Panc1 (cell line): ENCODE data around the gene SIK2. TPM values are rescaled to one million over a fixed set of nuclear protein-coding genes. Genes with fewer than 3 reads are reported as not detected.

Source experiments
- ATAC-seq: fragments of 200-7000 bp; cut with Tn5 transposase; 2 replicates; pipeline ENCODE4 v1.9.1; 2020; ENCODE audit warnings: mild to moderate bottlenecking, moderate library complexity
- BruUV-seq: library from RNA; stranded (reverse); fragments of 400-500 nt; replicated peaks from 2 replicates; lab custom pipeline; 2021; lab: Mats Ljungman, UMichigan
- CTCF ChIA-PET: fragments of 300-600 bp; sonication (Branson Sonifier 250); formaldehyde crosslinking; loops from one replicate; lab custom pipeline; 2022; ENCODE audit warnings: antibody characterized with exemption; lab: Charles Lee
- POLR2A ChIA-PET: fragments of 300-600 bp; sonication (Branson Sonifier 250); formaldehyde crosslinking; loops from one replicate; lab custom pipeline; 2022; ENCODE audit warnings: antibody characterized with exemption; lab: Charles Lee
- DNase-seq: peaks from one replicate; pipeline ENCODE4 v3.0.0-alpha.2; 2010; ENCODE audit warnings: low read depth, low spot score
- H3K27ac ChIP-seq: 2 replicates; pipeline ENCODE4 v1.5.1; 2011; ENCODE audit warnings: mild to moderate bottlenecking, low read length, inconsistent platforms
- H3K27me3 ChIP-seq: fragments of 200-500 bp; sonication (Bioruptor generic); 2 replicates; pipeline ENCODE4 v1.6.0; 2014; ENCODE audit warnings: low read length, inconsistent platforms; ENCODE audit not compliant: control insufficient read depth, insufficient read depth
- H3K36me3 ChIP-seq: fragments of 200-500 bp; sonication (Bioruptor generic); 2 replicates; pipeline ENCODE4 v1.5.1; 2014; ENCODE audit warnings: inconsistent platforms, mild to moderate bottlenecking, low read length, moderate library complexity; ENCODE audit not compliant: control insufficient read depth, insufficient read depth
- H3K4me1 ChIP-seq: 2 replicates; pipeline ENCODE4 v1.5.1; 2011; ENCODE audit warnings: inconsistent platforms, mild to moderate bottlenecking, low read length, moderate library complexity; ENCODE audit not compliant: control insufficient read depth, insufficient read depth
- H3K4me3 ChIP-seq, 2 experiments: 2 replicates each; pipeline ENCODE4 v1.5.1; 2011 to 2012; ENCODE audit warnings: low read depth in 2 of 2, low read length in 2 of 2, mild to moderate bottlenecking in 2 of 2, inconsistent platforms in 1 of 2, moderate library complexity in 1 of 2
- H3K9me3 ChIP-seq: fragments of 200-500 bp; sonication (Bioruptor generic); 2 replicates; pipeline ENCODE4 v1.5.1; 2014; ENCODE audit warnings: low read depth, mild to moderate bottlenecking, inconsistent platforms, low read length, moderate library complexity; ENCODE audit not compliant: control insufficient read depth, insufficient read depth
- POLR2AphosphoS5 ChIP-seq: IDR thresholded peaks from 2 replicates; pipeline ENCODE4 v1.6.1; 2012; ENCODE audit warnings: mild to moderate bottlenecking, low read depth, low read length, moderate library complexity
- SIN3A ChIP-seq: IDR thresholded peaks from 2 replicates; pipeline ENCODE4 v1.6.1; 2012; ENCODE audit warnings: low read depth, mild to moderate bottlenecking, low read length, moderate library complexity, borderline replicate concordance; ENCODE audit not compliant: insufficient read depth
- TCF7L2 ChIP-seq: IDR thresholded peaks from 2 replicates; pipeline ENCODE4 v1.6.1; 2011; ENCODE audit warnings: mild to moderate bottlenecking, low read depth, low read length, inconsistent platforms
- in situ Hi-C: cut with HindIII; loops from 2 replicates; pipeline ENCODE4 v1.10.0; 2016; ENCODE audit warnings: low sequenced_read_pairs, low pct_unique_long_range_greater_than_20kb
- intact Hi-C: fragments of 100-400 bp; cut with micrococcal nuclease; formaldehyde crosslinking; loops from one replicate; pipeline ENCODE4 v1.10.0; 2022; ENCODE audit not compliant: unreplicated experiment
- total RNA-seq: library from RNA; stranded (reverse); gene quantifications from one replicate; pipeline ENCODE4 v1.2.1, GENCODE V29; 2021; ENCODE audit not compliant: unreplicated experiment
- TF ChIP-seq, protein P1 (sequence below): fragments of 450-650 bp; IDR thresholded peaks from 2 replicates; pipeline ENCODE4 v1.5.1; 2017; ENCODE audit warnings: mild to moderate bottlenecking
- TF ChIP-seq, protein P2 (sequence below), 2 experiments: IDR thresholded peaks; 2 replicates each; pipeline ENCODE4 v1.6.1; 2011 to 2012; ENCODE audit warnings: low read depth in 2 of 2, control low read depth in 1 of 2, low read length in 1 of 2, mild to moderate bottlenecking in 1 of 2, moderate library complexity in 1 of 2; ENCODE audit not compliant: insufficient read depth in 1 of 2

The SIK2 gene
- total RNA-seq, 1 experiment from 2014 or later = 17.0 TPM

DNA sequence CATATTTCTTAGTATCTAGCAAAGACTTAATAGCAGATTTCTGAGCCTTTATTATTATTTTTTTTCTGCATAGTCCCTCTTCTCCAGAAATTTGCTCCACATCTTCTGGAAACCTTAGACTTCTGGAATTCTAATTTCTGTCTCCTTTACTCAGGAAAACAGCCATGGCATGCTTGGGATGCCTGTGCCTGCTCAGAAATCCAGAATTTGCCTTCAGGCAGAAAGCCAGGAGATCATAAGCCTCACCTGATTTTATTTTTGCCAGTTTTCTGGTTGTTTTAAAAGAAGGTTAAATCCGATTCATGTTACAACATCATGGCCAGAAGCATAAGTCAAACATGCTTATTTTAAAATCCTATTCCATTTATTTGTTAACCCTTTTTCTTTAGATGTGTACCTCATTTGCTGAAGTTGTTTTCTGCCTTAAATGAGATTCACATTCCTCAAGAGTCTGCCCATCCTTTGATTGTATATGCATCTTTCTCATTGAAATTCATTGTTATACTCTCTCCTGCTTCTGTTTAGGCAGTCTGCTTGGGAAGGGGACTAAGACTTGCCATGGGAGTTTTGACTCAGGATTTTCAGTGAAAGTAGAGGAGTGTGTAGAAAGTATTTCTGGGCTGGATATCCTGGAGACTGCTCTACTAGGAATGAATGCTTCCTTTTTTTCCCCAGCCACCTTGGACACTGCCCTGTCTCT is 37.1 kb downstream of the SIK2 start:
- Histone ChIP-seq H3K9me3 (no peaks in the 10 kb centered on the region), H3K36me3 (no peaks in the 10 kb centered on the region), H3K4me3 (no peak overlapping the region), H3K27me3 (no peaks in the 10 kb centered on the region), H3K27ac (no peak overlapping the region), H3K4me1 (peaks cover 3% of the 10 kb centered on the region)
- TF ChIP-seq SIN3A = no peak
- in situ Hi-C loops (no loop called here), intact Hi-C loops (no loop called here)
- no TSS peak for BruUV-seq
- DNase-seq (no peak), ATAC-seq (no peak)
- ChIA-PET POLR2A (no interaction called here), CTCF (no interaction called here)

DNA sequence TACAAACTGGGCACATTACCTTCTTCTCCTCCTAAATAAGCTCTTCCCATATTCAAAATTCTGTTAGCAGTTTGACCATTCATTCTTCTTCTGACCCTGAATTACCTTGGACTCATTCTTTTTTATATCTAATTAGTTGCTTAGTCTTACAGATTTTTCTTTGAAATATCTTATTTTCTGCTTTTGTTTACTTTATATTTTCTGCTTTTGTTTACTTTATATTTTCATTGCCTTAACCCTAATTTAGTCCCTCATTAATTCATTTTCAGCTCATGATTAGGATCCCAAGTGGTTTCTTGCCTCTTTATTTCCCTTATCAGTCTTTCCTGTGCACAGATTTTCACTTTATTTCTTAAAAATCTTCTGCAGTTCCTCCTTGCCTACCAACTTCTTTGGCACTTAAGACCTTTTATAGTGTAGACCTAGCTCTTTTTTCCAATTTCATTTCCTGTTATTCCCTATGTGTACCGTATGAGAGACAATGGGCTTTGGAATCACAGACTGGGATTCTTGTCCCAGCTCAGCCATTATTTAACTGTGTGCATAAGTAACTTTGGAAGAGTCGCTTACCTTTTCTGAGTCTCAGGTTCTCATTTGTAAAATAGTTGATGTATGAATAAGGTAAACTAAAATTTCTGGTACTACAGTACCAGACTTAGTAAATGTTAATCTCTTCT is 39.2 kb downstream of the SIK2 start:
- ChIA-PET CTCF (no interaction called here), POLR2A (no interaction called here)
- Histone ChIP-seq H3K36me3 (no peaks in the 10 kb centered on the region), H3K27me3 (no peaks in the 10 kb centered on the region), H3K27ac (no peak overlapping the region), H3K4me1 (no peaks in the 10 kb centered on the region; the same call in 1 of the 2 replicates), H3K4me3 (no peak overlapping the region), H3K9me3 (no peaks in the 10 kb centered on the region)
- in situ Hi-C loops = no loop called here
- DNase-seq (no peak), ATAC-seq (no peak)
- BruUV-seq = no TSS peak
- TF ChIP-seq POLR2AphosphoS5 = no peak
- TF ChIP-seq, protein P1, sequence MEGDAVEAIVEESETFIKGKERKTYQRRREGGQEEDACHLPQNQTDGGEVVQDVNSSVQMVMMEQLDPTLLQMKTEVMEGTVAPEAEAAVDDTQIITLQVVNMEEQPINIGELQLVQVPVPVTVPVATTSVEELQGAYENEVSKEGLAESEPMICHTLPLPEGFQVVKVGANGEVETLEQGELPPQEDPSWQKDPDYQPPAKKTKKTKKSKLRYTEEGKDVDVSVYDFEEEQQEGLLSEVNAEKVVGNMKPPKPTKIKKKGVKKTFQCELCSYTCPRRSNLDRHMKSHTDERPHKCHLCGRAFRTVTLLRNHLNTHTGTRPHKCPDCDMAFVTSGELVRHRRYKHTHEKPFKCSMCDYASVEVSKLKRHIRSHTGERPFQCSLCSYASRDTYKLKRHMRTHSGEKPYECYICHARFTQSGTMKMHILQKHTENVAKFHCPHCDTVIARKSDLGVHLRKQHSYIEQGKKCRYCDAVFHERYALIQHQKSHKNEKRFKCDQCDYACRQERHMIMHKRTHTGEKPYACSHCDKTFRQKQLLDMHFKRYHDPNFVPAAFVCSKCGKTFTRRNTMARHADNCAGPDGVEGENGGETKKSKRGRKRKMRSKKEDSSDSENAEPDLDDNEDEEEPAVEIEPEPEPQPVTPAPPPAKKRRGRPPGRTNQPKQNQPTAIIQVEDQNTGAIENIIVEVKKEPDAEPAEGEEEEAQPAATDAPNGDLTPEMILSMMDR = no peak
- no peak for TF ChIP-seq SIN3A
- TF ChIP-seq, protein P2, sequence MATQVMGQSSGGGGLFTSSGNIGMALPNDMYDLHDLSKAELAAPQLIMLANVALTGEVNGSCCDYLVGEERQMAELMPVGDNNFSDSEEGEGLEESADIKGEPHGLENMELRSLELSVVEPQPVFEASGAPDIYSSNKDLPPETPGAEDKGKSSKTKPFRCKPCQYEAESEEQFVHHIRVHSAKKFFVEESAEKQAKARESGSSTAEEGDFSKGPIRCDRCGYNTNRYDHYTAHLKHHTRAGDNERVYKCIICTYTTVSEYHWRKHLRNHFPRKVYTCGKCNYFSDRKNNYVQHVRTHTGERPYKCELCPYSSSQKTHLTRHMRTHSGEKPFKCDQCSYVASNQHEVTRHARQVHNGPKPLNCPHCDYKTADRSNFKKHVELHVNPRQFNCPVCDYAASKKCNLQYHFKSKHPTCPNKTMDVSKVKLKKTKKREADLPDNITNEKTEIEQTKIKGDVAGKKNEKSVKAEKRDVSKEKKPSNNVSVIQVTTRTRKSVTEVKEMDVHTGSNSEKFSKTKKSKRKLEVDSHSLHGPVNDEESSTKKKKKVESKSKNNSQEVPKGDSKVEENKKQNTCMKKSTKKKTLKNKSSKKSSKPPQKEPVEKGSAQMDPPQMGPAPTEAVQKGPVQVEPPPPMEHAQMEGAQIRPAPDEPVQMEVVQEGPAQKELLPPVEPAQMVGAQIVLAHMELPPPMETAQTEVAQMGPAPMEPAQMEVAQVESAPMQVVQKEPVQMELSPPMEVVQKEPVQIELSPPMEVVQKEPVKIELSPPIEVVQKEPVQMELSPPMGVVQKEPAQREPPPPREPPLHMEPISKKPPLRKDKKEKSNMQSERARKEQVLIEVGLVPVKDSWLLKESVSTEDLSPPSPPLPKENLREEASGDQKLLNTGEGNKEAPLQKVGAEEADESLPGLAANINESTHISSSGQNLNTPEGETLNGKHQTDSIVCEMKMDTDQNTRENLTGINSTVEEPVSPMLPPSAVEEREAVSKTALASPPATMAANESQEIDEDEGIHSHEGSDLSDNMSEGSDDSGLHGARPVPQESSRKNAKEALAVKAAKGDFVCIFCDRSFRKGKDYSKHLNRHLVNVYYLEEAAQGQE (IDR thresholded peaks at IDR 0.05; ENCODE audit: insufficient read depth in 1 of 2, low read depth in 2 of 2, low read length in 1 of 2) = no peak
- TF ChIP-seq TCF7L2 = no peak
- intact Hi-C loops = no loop called here

DNA sequence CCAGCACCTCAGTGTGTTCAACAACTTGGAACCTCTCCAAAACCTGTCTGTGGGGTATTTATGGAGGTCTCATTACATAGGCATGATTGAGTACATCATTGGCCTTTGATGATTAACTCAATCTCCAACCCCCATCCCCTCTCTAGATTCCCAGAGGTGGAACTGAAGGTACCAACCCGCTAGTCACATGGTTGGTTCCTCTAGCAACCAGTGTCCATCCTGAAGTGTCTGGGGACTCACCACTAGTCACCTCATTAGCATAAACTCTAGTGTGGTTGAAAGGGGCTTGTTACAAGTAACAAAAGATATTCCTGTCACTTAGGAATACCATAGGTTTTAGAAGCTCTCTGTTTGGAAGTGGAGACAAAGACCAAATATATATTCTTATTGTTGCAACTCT is 40.3 kb downstream of the SIK2 start:
- Histone ChIP-seq H3K4me3 (no peak overlapping the region), H3K27ac (no peak overlapping the region), H3K36me3 (no peaks in the 10 kb centered on the region), H3K9me3 (no peaks in the 10 kb centered on the region), H3K27me3 (no peaks in the 10 kb centered on the region), H3K4me1 (no peaks in the 10 kb centered on the region; the same call in 1 of the 2 replicates)
- no peak for TF ChIP-seq POLR2AphosphoS5
- ChIA-PET POLR2A (no interaction called here), CTCF (no interaction called here)
- no peak for DNase-seq
- BruUV-seq = no TSS peak
- in situ Hi-C loops = no loop called here
- no peak for ATAC-seq
- intact Hi-C loops = no loop called here
